HG03095 (cell line): ENCODE measurements around the gene COG2.
"Not testable (repeated sequence)": the region's sequence is repeated elsewhere in the genome, so short reads cannot be mapped to it uniquely, and the experiment has no call there.

Experiments used
- ATAC-seq: cut with Tn5 transposase; IDR thresholded peaks from one replicate; pipeline ENCODE4 v1.9.1; 2021; ENCODE audit warnings: moderate library complexity; ENCODE audit not compliant: unreplicated experiment

Gene COG2

DNA sequence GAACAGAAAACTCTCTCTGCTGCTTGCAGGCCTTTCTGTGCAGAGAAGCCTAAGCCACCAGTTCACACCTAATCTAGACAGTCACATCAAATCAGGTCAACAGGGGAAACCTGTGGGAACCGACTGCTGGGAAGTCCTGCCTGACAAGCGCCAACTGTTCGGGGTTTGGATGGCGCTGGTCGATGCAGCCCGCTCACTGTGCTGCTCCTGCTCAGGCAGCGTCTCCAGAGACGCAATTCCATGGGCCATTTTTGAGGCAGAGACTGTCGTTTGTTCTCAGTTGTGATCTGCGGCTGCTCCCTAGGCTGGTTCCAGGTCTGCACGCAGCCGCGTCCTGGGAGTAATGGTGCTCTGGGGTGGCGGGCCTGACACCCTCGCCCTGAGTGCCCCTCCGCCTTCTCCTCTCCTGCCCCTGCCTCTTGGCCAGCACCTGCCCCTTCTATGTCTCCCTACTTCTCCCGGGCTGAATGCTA is 70.2 kb downstream of the COG2 start:
- no peak for ATAC-seq

DNA sequence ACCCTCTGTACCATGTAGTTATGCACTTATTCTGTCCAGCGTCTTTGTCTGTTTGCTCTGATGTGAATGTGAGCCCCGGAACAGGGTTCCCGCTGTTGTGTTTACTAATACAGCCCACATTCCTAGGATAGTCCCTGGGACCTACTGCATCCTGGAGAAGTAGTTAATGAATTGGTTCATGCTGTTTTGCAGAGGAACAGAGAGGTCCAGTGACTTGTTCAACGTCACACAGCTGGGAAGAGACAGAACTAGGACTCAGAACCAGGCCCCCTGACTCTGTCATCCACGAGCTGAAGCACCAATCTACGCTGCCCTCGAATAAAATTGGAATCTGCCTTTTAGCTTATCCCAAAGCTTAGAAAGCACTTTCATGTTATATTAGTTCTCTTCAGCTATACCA is 70.9 kb downstream of the COG2 start:
- ATAC-seq = no peak

- ATAC-seq = no peak
These were observed 71.2 kb downstream of the COG2 start for GRCh38 chr1:230713547-230713914.

DNA sequence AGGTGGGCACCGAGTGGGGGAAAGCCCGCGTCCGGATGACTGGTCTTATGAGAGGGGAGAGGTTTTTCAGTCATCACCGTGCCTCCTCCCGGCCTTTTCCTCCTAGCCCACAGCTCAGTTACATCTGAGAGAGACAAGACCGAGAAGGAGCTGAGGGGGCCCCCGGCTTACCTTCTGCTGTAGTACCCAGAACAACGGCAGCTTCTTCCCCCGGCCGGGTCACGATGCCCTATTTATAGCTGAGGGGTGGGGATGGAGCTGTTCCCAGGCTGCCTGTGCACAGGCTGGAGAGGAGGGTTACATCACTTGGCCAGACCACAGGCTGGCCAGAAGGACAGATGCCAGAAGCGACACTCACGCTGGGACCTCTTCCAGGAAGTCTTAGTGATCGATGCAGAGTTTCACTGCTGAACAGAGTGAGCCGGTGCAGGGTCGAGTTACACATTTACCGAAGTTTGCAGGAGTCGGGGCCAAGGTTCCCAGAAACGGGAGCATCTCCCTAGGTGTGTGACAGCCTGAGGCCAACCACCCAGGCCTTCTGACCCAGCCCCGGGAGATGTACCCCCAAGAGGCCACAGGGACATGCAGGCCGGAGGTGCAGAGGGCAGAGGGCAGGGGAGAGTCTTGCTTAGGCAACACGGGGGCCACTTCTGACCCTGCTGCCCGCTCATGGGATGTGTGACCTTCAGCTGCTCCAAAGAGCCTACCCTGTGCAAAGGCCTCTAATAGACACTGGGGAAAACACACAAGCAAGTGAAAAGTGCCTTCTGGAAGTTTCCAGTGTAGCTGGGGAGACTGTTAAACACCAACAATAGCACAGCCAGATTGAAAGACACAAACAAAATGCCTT is 71.9 kb downstream of the COG2 start, which contains the start of gene AGT:
AGT (minus strand) TSS at position 208 of the 850 bp plus-strand sequence. CDS start 3,299 bp downstream, outside the sequence.
- no peak for ATAC-seq

DNA sequence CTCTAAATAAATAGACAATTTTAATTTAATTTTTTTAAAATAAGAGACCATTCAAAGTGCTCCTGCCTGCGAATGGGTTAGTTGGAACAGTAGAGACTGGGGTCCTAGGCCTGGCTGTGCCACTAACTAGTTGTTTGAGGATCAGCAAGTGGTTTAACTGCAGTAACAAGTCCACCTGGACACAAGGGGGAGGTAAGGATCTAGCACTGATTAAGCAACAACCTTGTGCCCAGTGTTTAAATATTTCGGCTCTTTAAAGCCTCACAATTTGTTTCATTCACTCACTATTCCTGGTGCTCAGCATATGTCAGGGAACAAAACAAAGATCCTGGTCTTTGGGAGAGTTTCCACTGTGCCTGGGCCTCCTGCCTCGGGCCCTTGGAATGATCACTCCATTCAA is 73.2 kb downstream of the COG2 start:
- ATAC-seq = no peak

DNA sequence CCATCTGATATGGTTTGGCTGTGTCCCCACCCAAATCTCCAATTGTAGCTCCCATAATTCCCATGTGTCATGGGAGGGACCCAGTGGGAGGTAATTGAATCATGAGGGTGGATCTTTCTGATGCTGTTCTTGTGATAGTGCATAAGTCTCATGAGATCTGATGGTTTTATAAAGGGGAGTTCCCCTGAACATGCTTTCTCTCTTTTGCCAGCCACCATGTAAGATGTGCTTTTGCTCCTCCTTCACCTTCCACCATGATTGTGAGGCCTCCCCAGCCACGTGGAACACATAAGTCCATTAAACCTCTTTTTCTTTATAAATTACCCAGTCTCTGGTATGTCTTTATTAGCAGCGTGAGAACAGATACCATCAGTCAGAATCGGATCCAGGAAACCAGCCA is 74.2 kb downstream of the COG2 start:
- ATAC-seq = not testable (repeated sequence)

DNA sequence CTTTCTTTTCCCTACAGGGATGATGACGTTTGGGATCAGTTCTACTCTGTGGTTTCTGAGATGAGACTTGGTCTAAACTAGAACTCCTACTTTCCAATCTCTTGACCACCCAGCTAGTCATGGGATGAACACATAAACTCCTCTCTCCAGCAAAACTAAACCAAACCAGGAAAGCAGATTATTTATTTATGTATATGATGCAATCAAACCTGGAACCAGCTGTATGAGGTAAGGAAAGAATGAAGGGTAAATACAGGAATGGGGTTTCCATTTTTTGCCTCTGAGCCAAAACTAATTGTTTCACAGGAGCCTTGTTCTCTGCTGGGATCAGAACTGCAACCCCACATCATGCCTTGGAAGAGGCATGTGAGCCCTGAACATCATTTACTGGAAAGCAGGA is 75.0 kb downstream of the COG2 start:
- ATAC-seq = no peak

GRCh38 chr1:230721849-230722522 is 79.7 kb downstream of the COG2 start:
- not testable (repeated sequence) for ATAC-seq

GRCh38 chr1:230725256-230726012 is 83.2 kb downstream of the COG2 start:
- ATAC-seq = no peak

- no peak for ATAC-seq
These were observed 86.6 kb downstream of the COG2 start for GRCh38 chr1:230728710-230729392.

GRCh38 chr1:230730977-230731376 is 88.7 kb downstream of the COG2 start:
- ATAC-seq = no peak

DNA sequence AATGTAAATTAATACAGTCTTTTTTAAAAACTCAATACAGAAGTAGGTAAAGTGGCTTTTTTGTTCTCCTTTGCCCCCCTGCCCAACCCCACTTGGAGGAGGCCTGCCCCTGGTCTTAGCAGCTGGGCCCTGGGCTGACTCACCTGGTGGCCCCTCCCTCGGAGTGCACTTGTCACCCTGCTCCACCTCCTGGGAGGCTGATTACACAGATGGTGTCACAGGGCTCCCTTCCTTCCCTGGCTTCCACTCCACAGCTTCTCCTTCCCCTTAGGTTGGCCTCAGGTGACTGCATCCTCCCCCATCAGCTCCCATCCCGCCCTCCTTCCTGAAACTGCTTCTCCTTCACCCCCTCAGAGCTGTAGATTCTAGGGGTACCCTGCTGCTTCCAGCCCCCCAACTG is 93.2 kb downstream of the COG2 start:
- no peak for ATAC-seq

- ATAC-seq = no peak
These were observed 95.5 kb downstream of the COG2 start for GRCh38 chr1:230737622-230738262.

GRCh38 chr1:230739564-230740290 is 97.4 kb downstream of the COG2 start:
- no peak for ATAC-seq
